HG03354 (cell line): ENCODE results near the gene ADGB.
"Not testable (repeated sequence)": the region's sequence is repeated elsewhere in the genome, so short reads cannot be mapped to it uniquely, and the experiment has no call there.

ENCODE experiments used
- ATAC-seq: cut with Tn5 transposase; IDR thresholded peaks from one replicate; pipeline ENCODE4 v1.9.1; 2021; ENCODE audit warnings: mild to moderate bottlenecking; ENCODE audit not compliant: unreplicated experiment, poor library complexity, severe bottlenecking

ADGB gene

GRCh38 chr6:146809014-146809413, 210.2 kb downstream of the ADGB start:
- ATAC-seq = not testable (repeated sequence)

DNA sequence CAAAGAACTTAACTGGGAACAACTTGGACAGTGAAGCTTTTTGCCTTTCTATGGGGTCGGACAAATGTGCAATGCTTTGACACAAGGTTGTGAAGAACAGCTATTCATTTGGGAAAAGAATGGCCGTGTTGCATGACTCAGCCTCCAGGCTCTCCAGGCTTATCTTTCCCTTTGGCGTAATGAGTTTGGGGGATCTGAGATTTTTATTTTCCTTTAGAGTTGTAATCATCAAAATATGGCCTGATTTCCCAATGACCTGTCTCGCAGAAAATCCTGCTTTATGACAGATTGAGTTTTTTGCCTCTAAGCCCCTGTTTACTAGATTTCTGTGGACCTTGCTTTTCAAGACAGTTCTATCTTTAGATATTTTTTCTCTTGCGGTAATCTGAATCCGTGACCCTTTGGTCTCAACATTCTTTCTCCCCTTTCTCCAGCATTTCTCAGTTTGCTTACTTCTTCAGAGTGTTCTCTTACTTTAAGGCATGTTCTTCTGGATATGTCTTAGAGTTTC, 214.1 kb downstream of the ADGB start:
- not testable (repeated sequence) for ATAC-seq

DNA sequence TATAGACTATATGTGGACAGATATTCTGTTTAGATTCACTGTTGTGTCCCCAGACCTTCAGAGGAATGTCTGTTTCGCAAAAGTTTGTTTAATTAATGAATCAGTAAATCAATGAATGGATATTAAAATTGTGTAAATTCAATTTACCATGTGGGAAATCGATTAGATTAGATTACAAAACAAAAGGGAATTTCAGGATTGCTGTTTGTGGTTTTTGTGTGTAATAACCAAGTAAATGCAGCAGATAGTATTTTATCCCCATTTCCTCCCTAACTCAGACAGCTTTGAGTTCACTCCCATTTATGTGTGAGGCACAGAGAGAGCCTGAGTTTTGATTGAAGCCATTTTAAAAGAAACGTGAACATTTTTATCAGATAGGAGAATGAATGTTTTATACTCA, 214.8 kb downstream of the ADGB start:
- no peak for ATAC-seq

DNA sequence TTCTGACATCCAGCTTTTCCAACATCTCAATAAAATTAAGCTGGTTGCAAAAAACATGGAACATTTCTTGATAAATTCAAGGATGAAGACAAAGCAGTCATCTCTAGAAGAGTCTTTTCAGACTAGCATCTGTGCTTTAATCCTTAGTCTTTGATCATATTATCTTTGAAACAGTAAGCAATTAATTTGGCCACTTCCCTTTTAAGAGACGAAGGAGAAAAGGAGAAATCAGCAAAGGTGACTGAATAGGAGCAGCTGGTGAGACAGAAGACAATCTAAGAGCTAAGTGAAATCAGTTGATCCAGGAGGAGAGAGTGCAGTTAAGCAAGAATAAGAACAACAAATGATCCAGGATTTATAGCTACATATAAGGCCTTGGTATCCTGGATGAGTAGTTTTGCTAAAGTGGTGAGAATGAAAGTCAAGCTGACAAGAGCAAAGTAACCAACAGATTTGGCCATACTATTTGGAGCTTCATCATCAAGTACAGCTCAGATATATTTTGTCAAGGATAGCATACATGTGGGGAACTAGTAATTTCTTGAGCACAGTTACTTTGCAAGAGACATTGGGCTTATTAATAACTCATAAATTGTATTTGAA, 215.5 kb downstream of the ADGB start:
- ATAC-seq = no peak

- not testable (repeated sequence) for ATAC-seq
Measured at GRCh38 chr6:146815511-146816462, 217.0 kb downstream of the ADGB start.

DNA sequence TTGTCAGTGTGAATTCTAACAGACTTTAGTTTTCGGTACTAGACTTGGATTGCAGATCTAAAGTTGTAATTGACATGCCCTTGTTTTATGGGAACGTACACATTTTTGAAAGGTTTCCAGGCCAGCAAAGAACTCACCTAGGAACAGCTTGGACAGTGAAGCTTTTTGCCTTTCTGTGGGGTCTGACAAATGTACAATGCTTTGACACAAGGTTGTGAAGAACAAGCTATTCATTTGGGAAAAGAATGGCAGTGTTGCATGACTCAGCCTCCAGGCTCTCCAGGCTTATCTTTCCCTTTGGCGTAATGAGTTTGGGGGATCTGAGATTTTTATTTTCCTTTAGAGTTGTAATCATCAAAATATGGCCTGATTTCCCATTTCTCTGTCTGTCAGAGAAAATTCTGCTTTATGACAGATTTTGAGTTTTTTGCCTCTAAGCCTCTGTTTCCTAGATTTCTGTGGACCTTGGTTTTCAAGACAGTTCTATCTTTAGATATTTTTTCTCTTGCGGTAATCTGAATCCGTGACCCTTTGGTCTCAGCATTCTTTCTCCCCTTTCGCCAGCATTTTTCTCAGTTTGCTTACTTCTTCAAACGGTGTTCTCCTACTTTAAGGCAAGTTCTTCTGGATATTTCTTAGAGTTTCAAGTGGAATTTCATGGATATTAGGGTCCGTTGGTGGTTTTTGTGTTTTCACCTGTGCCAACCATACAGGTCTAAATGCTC, 221.0 kb downstream of the ADGB start:
- ATAC-seq = no peak

- ATAC-seq = no peak
Measured at GRCh38 chr6:146827216-146827928, 228.6 kb downstream of the ADGB start.

GRCh38 chr6:146829792-146830565, 231.2 kb downstream of the ADGB start:
- ATAC-seq = no peak

DNA sequence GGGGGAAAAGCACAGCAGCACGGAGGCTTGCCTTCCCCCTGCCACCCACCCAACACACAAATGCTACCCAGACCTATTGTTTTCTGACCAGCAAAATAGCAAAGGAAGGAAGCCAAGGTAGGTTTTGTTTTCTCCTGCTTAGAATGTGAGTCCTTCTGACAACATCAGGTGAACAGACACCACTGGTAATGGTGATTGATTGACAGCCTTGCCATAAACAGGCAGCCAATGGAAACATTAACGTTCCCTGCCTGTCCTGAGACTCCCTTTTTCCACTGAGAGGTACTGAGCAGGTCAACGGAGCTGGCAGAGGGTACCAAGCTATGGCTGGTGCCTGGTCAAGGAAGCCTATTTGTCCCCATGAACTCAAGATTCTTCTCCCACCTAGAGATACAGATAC, 234.4 kb downstream of the ADGB start:
- ATAC-seq = no peak

DNA sequence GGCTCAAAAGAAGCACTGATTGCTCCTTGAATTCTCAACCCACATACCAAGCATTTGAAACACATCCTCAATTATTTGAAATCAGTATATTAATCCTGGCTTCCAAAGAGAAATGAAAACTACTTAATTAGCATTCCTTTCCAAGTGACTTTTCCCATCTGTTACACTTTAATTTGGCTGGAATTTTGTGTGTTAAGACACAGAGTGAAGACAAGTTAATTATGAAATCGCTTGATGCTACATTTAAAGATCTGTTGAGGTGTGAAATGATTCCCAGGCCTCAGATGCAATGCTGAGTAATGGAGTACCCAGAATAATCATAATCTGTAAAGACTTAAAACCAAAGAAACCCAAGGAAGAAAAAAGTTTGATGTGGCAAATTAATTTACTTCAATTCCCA, 241.4 kb downstream of the ADGB start:
- ATAC-seq = no peak

DNA sequence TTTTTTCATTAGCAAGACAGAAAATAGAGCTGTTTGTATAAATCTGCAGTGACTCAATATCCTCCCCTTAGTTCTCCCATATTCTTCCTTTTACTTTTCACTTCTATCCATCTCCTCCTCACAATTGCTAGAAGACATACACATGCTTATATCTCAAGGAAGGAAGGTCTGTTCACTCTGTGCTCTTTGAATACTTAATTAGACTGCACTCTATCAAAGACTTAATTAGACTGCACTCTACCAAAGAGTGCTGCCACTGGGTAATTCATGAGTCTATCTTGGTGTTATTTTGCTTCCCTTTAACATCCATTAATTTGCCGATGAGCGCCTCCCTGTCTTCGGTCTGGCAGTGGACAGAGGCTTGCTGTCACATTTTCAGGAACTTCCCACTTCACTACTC, 241.9 kb downstream of the ADGB start:
- no peak for ATAC-seq

GRCh38 chr6:146847426-146847825, 248.7 kb downstream of the ADGB start:
- ATAC-seq = no peak

DNA sequence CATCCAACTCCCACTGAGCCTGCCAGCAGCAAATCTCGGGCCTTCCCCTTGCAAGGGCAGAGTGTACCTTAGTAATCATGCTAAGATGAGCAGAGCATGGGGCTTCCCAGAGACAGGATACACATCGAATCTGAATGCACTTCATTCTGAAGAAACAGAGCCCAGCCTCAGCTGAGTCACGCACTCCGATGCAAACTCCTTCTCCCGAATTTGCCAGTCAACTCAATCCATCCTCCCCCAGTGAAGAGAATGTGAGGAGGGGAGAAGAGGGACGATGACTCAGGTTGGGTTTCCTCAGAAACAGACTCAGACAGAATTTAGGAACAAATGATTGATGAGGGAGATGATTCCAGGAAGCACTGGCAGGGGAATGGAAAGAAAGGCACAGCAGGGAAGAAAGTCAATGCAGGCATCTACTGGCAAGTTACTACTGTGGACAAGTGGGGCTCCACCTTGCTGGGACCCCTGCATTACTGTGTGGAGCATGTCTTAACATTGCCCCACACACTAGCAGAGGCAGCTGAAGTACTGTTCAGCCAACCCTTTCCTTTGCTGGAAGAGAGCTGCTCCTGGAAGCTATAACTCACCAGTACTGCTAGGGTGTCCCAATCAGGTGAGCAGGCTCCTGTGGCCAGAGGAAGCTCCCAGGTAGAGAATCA, 251.6 kb downstream of the ADGB start:
- no peak for ATAC-seq

DNA sequence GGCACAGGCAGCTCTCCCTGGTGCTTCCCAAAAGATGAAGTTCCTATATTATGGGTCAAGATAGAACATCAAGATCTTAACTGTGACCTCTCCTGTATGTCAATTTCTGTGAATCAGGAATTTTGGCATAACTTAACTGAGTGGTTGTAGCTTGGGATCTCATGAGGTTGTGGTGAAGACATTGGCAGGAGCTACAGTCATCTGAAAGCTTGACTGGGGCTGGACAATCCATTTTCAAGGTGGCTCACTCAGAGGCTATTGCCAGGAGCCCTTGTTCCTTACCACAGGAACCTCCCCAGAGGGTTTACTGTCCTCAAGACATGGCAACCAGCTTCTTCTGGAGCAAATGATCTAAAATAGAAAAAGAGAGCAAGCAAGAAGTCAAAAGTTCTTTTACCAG, 252.2 kb downstream of the ADGB start:
- no peak for ATAC-seq

DNA sequence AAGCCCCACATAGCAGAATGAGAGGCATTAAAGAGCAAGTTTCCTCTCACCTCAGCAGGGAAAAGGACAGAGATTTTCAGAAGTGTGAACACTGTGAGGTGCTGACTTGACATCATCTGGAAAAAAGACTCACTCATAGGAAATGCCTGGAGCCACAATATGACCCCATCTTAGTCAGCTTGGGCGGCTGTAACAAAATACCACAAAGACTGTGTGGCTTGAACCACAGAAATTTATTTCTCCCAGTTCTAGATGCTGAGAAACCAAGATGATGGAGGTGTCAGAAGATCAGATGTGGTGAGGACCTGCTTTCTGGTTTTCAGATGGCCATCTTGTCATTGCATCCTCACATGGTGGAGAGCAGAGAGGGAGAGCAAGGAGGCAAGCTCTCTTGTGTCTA, 253.1 kb downstream of the ADGB start:
- no peak for ATAC-seq

GRCh38 chr6:146854521-146855255, 255.9 kb downstream of the ADGB start:
- not testable (repeated sequence) for ATAC-seq

DNA sequence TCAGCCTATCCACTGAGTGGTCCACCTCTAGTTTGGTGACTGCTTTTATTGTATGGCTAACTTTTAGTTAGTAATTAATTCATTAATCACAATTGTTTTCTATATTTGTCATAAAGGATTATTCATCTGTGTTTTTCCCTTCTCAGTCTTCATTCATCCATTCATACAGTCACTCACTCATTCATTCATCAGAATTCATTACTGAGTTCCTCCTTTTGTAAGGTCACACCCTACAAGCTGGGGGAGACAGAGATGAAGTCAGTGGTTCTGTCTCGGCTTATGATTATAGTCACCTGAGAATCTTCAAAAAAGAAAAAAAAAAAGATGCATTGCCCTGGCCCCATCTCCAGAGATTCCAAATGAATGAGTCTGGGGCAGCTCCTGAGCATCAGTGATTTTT, 257.1 kb downstream of the ADGB start:
- no peak for ATAC-seq

DNA sequence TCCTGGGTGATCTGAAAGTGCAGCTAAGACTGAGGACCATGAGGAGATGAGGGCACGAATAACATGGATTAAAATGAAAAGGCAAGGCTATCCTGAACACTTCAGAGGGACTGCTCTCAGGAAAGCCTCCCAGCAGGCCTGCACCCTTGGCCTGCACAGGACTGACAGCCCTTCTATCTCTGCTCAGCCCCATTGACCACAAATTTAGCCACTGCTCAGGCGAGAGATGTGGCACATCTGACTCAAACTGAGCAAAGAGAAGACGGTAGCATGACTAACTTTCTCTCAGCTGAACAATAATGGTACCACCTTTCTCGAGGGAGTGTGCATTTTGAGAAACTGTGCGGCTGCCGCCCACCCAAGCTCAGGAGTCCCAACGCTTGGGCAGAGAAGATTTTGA, 257.5 kb downstream of the ADGB start:
- ATAC-seq = peak; percentile 40
